Measurements from ENCODE around the gene GLP1R.
A peak's percentile ranks its signal among the peaks of the same experiment; 100 is the strongest.

Gene GLP1R

DNA sequence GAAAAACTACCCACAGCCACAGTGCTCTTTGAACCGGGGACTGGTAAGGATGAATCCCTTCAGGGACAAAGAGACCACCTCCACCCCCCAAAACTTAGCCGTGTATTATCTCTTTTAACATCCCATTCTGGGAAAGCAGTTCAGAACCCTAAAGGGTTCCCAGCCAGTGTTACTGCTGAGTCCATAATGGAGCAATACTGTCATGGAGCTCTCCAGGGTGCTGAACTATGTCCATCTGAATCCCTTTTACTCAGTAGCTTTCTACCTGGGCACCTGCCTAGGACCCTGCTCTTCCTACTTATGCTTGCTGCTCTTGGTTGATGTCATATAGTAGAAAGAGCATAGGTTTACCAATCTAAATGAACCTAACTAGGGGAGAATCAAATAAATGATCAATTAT, 88.7 kb downstream of the GLP1R start:
- H3K9me3 ChIP-seq (ENCODE audit: control insufficient read depth, low read length): peaks cover 27% of the 10 kb centered on the region
- no peaks in the 10 kb centered on the region for H3K4me1 ChIP-seq (ENCODE audit: control insufficient read depth, insufficient read depth, low read length)
- H3K27me3 ChIP-seq (replicated peaks; ENCODE audit: control insufficient read depth, insufficient read depth, low read length): peaks cover 12% of the 10 kb centered on the region
- no peaks in the 10 kb centered on the region for H3K36me3 ChIP-seq (ENCODE audit: control insufficient read depth, insufficient read depth, low read length, severe bottlenecking)
- no peak overlapping the region for H3K4me3 ChIP-seq (ENCODE audit: low read length)
- DNase-seq (ENCODE audit: low read depth): peak; percentile 51
- no peak overlapping the region for H3K9ac ChIP-seq (ENCODE audit: low read length)

Data from adipocyte (in vitro differentiated cells).